B cell (primary cell): Measurements from ENCODE around the gene ALX3.

Experiments used
- EZH2 ChIP-seq: IDR thresholded peaks from 2 replicates; pipeline ENCODE4 v1.6.1; 2012; ENCODE audit warnings: borderline replicate concordance, low read depth, mild to moderate bottlenecking, moderate library complexity, low read length; ENCODE audit not compliant: insufficient read depth, poor library complexity, severe bottlenecking
- TF ChIP-seq, protein P1 (sequence below): fragments of 200-600 bp; IDR thresholded peaks from one replicate; pipeline ENCODE4 v1.8.0; 2022; ENCODE audit warnings: antibody characterized with exemption, mild to moderate bottlenecking

DNA sequence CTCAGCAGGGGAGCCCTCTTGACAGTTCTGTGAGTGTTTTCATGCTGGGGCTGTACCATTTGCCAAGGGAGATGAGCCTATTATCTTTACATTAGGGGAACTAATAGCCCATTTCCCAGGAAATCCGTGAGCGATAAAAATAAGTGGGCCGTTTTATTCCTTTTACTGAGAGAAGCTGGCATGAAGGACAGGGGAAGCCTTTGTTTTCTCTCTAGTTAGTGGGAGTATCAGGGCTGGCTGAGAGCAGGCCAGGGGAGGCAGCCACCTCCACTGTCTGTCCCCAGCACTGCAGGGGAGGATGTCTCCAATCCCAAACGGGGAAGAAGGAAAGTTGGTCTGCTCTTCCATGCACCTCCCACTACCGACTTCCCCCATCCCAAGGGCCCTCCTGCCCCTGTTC, 44.3 kb upstream of the ALX3 start:
- TF ChIP-seq, protein P1, sequence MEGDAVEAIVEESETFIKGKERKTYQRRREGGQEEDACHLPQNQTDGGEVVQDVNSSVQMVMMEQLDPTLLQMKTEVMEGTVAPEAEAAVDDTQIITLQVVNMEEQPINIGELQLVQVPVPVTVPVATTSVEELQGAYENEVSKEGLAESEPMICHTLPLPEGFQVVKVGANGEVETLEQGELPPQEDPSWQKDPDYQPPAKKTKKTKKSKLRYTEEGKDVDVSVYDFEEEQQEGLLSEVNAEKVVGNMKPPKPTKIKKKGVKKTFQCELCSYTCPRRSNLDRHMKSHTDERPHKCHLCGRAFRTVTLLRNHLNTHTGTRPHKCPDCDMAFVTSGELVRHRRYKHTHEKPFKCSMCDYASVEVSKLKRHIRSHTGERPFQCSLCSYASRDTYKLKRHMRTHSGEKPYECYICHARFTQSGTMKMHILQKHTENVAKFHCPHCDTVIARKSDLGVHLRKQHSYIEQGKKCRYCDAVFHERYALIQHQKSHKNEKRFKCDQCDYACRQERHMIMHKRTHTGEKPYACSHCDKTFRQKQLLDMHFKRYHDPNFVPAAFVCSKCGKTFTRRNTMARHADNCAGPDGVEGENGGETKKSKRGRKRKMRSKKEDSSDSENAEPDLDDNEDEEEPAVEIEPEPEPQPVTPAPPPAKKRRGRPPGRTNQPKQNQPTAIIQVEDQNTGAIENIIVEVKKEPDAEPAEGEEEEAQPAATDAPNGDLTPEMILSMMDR: no peak
- TF ChIP-seq EZH2: no peak
